ENCODE data around the gene ANGPTL2.

DNA sequence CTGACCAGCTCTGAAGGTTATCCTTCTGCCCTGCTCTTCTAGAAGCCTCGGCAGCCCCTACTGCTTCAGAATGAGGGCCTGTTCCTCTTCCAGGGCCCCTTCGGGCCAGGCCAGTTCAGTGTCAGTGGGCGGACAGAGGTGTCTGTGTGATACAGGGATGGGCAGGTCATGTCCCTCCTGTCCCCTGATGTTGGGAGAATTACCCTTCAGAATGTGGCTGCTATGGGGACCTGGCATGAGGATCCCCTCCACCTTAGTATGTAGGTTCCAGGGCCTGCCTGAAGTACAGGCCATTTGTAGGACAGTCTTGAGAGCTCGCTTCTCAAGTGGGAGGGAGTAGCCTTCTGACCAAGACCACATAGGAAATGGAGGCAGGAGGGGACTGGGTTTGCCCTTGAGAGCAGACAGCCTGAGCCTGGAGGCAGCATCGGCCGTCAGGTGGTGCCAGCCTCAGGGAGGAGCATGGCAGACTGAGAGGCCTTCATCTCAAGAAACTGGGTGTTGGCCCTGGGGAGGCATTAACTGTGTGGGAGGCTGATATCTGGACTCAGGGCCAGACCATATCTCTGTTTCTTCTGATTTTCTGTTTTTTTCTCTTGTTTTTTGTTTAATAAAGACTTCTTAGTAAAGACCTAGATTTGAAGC, 32.0 kb downstream of the ANGPTL2 start:
- no peak for TF ChIP-seq YY1 (IDR thresholded peaks at IDR 0.05; ENCODE audit: extremely low read depth, insufficient replicate concordance, low read depth, low read length)
- TF ChIP-seq, protein P1, sequence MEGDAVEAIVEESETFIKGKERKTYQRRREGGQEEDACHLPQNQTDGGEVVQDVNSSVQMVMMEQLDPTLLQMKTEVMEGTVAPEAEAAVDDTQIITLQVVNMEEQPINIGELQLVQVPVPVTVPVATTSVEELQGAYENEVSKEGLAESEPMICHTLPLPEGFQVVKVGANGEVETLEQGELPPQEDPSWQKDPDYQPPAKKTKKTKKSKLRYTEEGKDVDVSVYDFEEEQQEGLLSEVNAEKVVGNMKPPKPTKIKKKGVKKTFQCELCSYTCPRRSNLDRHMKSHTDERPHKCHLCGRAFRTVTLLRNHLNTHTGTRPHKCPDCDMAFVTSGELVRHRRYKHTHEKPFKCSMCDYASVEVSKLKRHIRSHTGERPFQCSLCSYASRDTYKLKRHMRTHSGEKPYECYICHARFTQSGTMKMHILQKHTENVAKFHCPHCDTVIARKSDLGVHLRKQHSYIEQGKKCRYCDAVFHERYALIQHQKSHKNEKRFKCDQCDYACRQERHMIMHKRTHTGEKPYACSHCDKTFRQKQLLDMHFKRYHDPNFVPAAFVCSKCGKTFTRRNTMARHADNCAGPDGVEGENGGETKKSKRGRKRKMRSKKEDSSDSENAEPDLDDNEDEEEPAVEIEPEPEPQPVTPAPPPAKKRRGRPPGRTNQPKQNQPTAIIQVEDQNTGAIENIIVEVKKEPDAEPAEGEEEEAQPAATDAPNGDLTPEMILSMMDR (IDR thresholded peaks at IDR 0.05 in 2 of 3, conservative IDR thresholded peaks at IDR 0.05 in 1 of 3; ENCODE audit: borderline replicate concordance in 1 of 3, insufficient read depth in 1 of 3, low read depth in 2 of 3, low read length in 2 of 3) = no peak
- TF ChIP-seq EGR1 (IDR thresholded peaks at IDR 0.05; ENCODE audit: low read depth) = no peak
- no peak for TF ChIP-seq ZNF274 (IDR thresholded peaks at IDR 0.05; ENCODE audit: low read depth, low read length)
- no peak for TF ChIP-seq POLR2A (IDR thresholded peaks at IDR 0.05; ENCODE audit: borderline replicate concordance, extremely low read depth, insufficient read depth, insufficient read length)
- TF ChIP-seq RAD21 (IDR thresholded peaks at IDR 0.05; ENCODE audit: low read depth) = no peak
- no peak for TF ChIP-seq TCF7L2 (IDR thresholded peaks at IDR 0.05; ENCODE audit: borderline replicate concordance, extremely low read depth, insufficient read depth, insufficient read length)
- no peak for TF ChIP-seq ZFX (IDR thresholded peaks at IDR 0.05)
- no peak for TF ChIP-seq POLR2AphosphoS5 (IDR thresholded peaks at IDR 0.05; ENCODE audit: low read depth, low read length)
- no peak for TF ChIP-seq CEBPB (IDR thresholded peaks at IDR 0.05; ENCODE audit: low read depth)
- TF ChIP-seq ZBTB33 (IDR thresholded peaks at IDR 0.05; ENCODE audit: extremely low read depth, insufficient replicate concordance, low read length) = no peak

All from HCT116 (cell line).